WERI-Rb-1 (cell line): ENCODE results near the gene TTC14.
A peak's percentile ranks its signal among the peaks of the same experiment; 100 is the strongest.
"Not testable (repeated sequence)": the region's sequence is repeated elsewhere in the genome, so short reads cannot be mapped to it uniquely, and the experiment has no call there.

Experiments used
- DNase-seq: peaks from one replicate; pipeline ENCODE4 v3.0.0-alpha.2; 2020
- H3K27ac ChIP-seq: fragments of 250-450 bp; sonication (Bioruptor Pico); 2 replicates; pipeline ENCODE4 v1.5.1; 2020; ENCODE audit warnings: mild to moderate bottlenecking, moderate library complexity
- H3K27me3 ChIP-seq: fragments of 250-450 bp; sonication (Bioruptor Pico); 2 replicates; pipeline ENCODE4 v1.5.1; 2021; ENCODE audit warnings: mild to moderate bottlenecking, low read depth, moderate library complexity; ENCODE audit not compliant: insufficient read depth, severe bottlenecking
- H3K36me3 ChIP-seq: fragments of 250-450 bp; sonication (Bioruptor Pico); 2 replicates; pipeline ENCODE4 v1.5.1; 2020; ENCODE audit warnings: mild to moderate bottlenecking, moderate library complexity
- H3K4me3 ChIP-seq: 2 replicates; pipeline ENCODE4 v1.5.1; 2011; ENCODE audit warnings: low read depth, mild to moderate bottlenecking, control low read depth, low read length
- H3K9me3 ChIP-seq: fragments of 250-450 bp; sonication (Bioruptor Pico); 2 replicates; pipeline ENCODE4 v1.5.1; 2021; ENCODE audit warnings: mild to moderate bottlenecking, moderate library complexity; ENCODE audit not compliant: severe bottlenecking
- CTCF ChIP-seq: IDR thresholded peaks from 2 replicates; pipeline ENCODE4 v1.5.1; 2011; ENCODE audit warnings: low read depth, mild to moderate bottlenecking, control low read depth, inconsistent platforms, low read length

Gene TTC14

GRCh38 chr3:180575571-180575970 is 26.4 kb upstream of the TTC14 start:
- no peaks in the 10 kb centered on the region for H3K9me3 ChIP-seq
- H3K27me3 ChIP-seq, result no peaks in the 10 kb centered on the region
- H3K36me3 ChIP-seq, result no peaks in the 10 kb centered on the region
- H3K27ac ChIP-seq, result no peak overlapping the region
- TF ChIP-seq CTCF, result no peak
- DNase-seq, result no peak
- no peak overlapping the region for H3K4me3 ChIP-seq

- no peak for DNase-seq
- Histone ChIP-seq H3K27me3 (no peaks in the 10 kb centered on the region), H3K27ac (no peak overlapping the region)
Measured at GRCh38 chr3:180580934-180581333, 21.0 kb upstream of the TTC14 start.

GRCh38 chr3:180590396-180590795 is 11.6 kb upstream of the TTC14 start:
- TF ChIP-seq CTCF, result no peak

More at GRCh38 chr3:180580934-180581333, 21.0 kb upstream of the TTC14 start:
- Histone ChIP-seq H3K9me3 (no peaks in the 10 kb centered on the region), H3K36me3 (no peaks in the 10 kb centered on the region), H3K4me3 (no peak overlapping the region)
- no peak for TF ChIP-seq CTCF

GRCh38 chr3:180593631-180594030 is 8.3 kb upstream of the TTC14 start:
- H3K4me3 ChIP-seq, H3K27me3 ChIP-seq, H3K9me3 ChIP-seq, DNase-seq, H3K36me3 ChIP-seq, H3K27ac ChIP-seq: not testable (repeated sequence)

More at GRCh38 chr3:180590396-180590795, 11.6 kb upstream of the TTC14 start:
- Histone ChIP-seq H3K36me3 (no peaks in the 10 kb centered on the region), H3K4me3 (no peak overlapping the region), H3K27ac (no peak overlapping the region), H3K27me3 (no peaks in the 10 kb centered on the region), H3K9me3 (no peaks in the 10 kb centered on the region)
- no peak for DNase-seq

- no peaks in the 10 kb centered on the region for H3K36me3 ChIP-seq
- no peaks in the 10 kb centered on the region for H3K9me3 ChIP-seq
- DNase-seq, result no peak
- no peaks in the 10 kb centered on the region for H3K27me3 ChIP-seq
- peak overlapping the region; percentile 18 for H3K27ac ChIP-seq
- TF ChIP-seq CTCF, result peak; percentile 41
- no peak overlapping the region; the same call in 1 of the 2 replicates for H3K4me3 ChIP-seq
Measured at GRCh38 chr3:180594631-180595558, 7.1 kb upstream of the TTC14 start.

GRCh38 chr3:180595559-180595935 is 6.4 kb upstream of the TTC14 start:
- TF ChIP-seq CTCF, result no peak
- DNase-seq, result peak; percentile 53
- peak overlapping the region; percentile 25 for H3K27ac ChIP-seq
- H3K27me3 ChIP-seq, result no peaks in the 10 kb centered on the region
- no peaks in the 10 kb centered on the region for H3K9me3 ChIP-seq
- H3K4me3 ChIP-seq, result no peak overlapping the region
- no peaks in the 10 kb centered on the region for H3K36me3 ChIP-seq
